ENCODE results near the gene KIAA1217. TPM values are rescaled to one million over a fixed set of nuclear protein-coding genes. Genes with fewer than 3 reads are reported as not detected.

Gene KIAA1217
- total and polyA plus RNA-seq, 2 of the 4 experiments (the other 2 are of a cell fraction) = 3.4 to 4.4 TPM

- no peak for ATAC-seq (ENCODE audit: low read depth)
- dilution Hi-C loops (cut with HindIII; ENCODE audit: low sequenced_read_pairs, unreplicated experiment) (no loop called here), intact Hi-C loops (cut with micrococcal nuclease) (no loop called here), in situ Hi-C loops (cut with MboI; ENCODE audit: low sequenced_read_pairs) (no loop called here)
- H3K4ac ChIP-seq (ENCODE audit: low read depth, low read length) = no peak overlapping the region
- CTCF ChIA-PET = no interaction called here
- no TSS peak for BruUV-seq (replicated peaks)
- 40% methylated on average over 1 of the region's 5 CpGs; no CpG with 5 or more reads in 1 of the 2 experiments for WGBS, 2 experiments (ENCODE audit: extremely low coverage in 2 of 2, insufficient read length in 1 of 2)
- no peak overlapping the region for H4K91ac ChIP-seq (ENCODE audit: insufficient read depth, low read depth, low read length)
- no peak overlapping the region for H3K4me3 ChIP-seq (ENCODE audit: insufficient read depth, low read depth, low read length)
- no peak overlapping the region for H2AK5ac ChIP-seq (ENCODE audit: low read depth, low read length)
- no peak overlapping the region for H3K4me2 ChIP-seq (ENCODE audit: low read depth, low read length)
- H2AFZ ChIP-seq (replicated peaks; ENCODE audit: low read length, poor library complexity) = no peak overlapping the region
- H3K36me3 ChIP-seq (ENCODE audit: control insufficient read depth, insufficient read depth, low read length) = no peaks in the 10 kb centered on the region
- no peak overlapping the region for H3K56ac ChIP-seq (ENCODE audit: extremely low read depth, insufficient read depth, low read length)
- H4K5ac ChIP-seq (ENCODE audit: low read depth, low read length) = no peak overlapping the region
- no peak overlapping the region for H3K9ac ChIP-seq (ENCODE audit: low read depth, low read length)
- DNase-seq = no peak
- no peak overlapping the region for H3K23ac ChIP-seq (ENCODE audit: low read depth, low read length)
- POLR2A ChIA-PET (ENCODE audit: unreplicated experiment) = no interaction called here
- no peaks in the 10 kb centered on the region for H4K20me1 ChIP-seq (ENCODE audit: insufficient read depth, low read length)
- H3K79me1 ChIP-seq (ENCODE audit: low read depth in 1 of 2, low read length in 2 of 2) = no peaks in the 10 kb centered on the region
- no peak overlapping the region for H2BK20ac ChIP-seq (ENCODE audit: low read depth, low read length)
- H2BK15ac ChIP-seq (ENCODE audit: low read depth, low read length) = no peak overlapping the region
- no peak for TF ChIP-seq CHD1 (IDR thresholded peaks at IDR 0.05; ENCODE audit: low read depth, low read length)
- TF ChIP-seq FOS (IDR thresholded peaks at IDR 0.05; ENCODE audit: low read depth, low read length) = no peak
- no peak for TF ChIP-seq RAD21 (IDR thresholded peaks at IDR 0.05; ENCODE audit: low read length)
- H3K9me3 ChIP-seq (ENCODE audit: control insufficient read depth, insufficient read depth, low read length) = no peaks in the 10 kb centered on the region
- no peaks in the 10 kb centered on the region for H3K9me1 ChIP-seq (ENCODE audit: insufficient read depth, low read length)
- no peak overlapping the region for H3K27ac ChIP-seq (ENCODE audit: insufficient read depth, low read length)
- H3K27me3 ChIP-seq (ENCODE audit: control insufficient read depth, insufficient read depth, low read length) = peaks cover 6% of the 10 kb centered on the region
- no peak overlapping the region for H2BK120ac ChIP-seq (ENCODE audit: low read depth, low read length)
- H2BK5ac ChIP-seq (ENCODE audit: low read depth, low read length, poor library complexity, severe bottlenecking) = no peak overlapping the region
- no peak overlapping the region for H3K18ac ChIP-seq (ENCODE audit: low read depth, low read length)
- no peaks in the 10 kb centered on the region for H3K4me1 ChIP-seq (ENCODE audit: control insufficient read depth, insufficient read depth, low read length)
- no peak overlapping the region for H4K8ac ChIP-seq (ENCODE audit: low read depth in 2 of 2, low read length in 2 of 2)
- no peak overlapping the region for H3K14ac ChIP-seq (replicated peaks; ENCODE audit: low read depth, low read length)
- H2AK9ac ChIP-seq (replicated peaks; ENCODE audit: low read depth, low read length, poor library complexity) = no peak overlapping the region
These were observed 101.2 kb downstream of the KIAA1217 start for GRCh38 chr10:24310104-24310503.
